GM12878 (cell line): ENCODE results near the gene PPM1D. TPM values are rescaled to one million over a fixed set of nuclear protein-coding genes. Genes with fewer than 3 reads are reported as not detected.

ENCODE experiments used
- ATAC-seq: fragments of 200-7000 bp; cut with Tn5 transposase; 3 replicates; pipeline ENCODE4 v1.9.1; 2020; ENCODE audit warnings: mild to moderate bottlenecking, moderate library complexity
- BruUV-seq: library from RNA; stranded (reverse); fragments of 400-500 nt; replicated peaks from 2 replicates; lab custom pipeline; 2021; lab: Mats Ljungman, UMichigan
- CTCF ChIA-PET: fragments of 300-600 bp; sonication (Branson Sonifier 250); formaldehyde crosslinking; extraction: SDS; loops from one replicate; lab custom pipeline; 2021; ENCODE audit warnings: inconsistent platforms; lab: Yijun Ruan, JAX
- POLR2A ChIA-PET: fragments of 350-600 bp; formaldehyde crosslinking; extraction: SDS; loops from one replicate; lab custom pipeline; 2021; ENCODE audit warnings: inconsistent platforms; lab: Charles Lee
- RAD21 ChIA-PET: fragments of 300-600 bp; sonication (Branson Sonifier 250); formaldehyde crosslinking; loops from one replicate; lab custom pipeline; 2023; ENCODE audit warnings: antibody characterized with exemption; ENCODE audit not compliant: unreplicated experiment; lab: Charles Lee
- SMC1A ChIA-PET: fragments of 300-600 bp; sonication (Branson Sonifier 250); formaldehyde crosslinking; loops from one replicate; lab custom pipeline; 2023; ENCODE audit not compliant: unreplicated experiment, uncharacterized antibody; lab: Charles Lee
- DNase-seq: peaks from one replicate; pipeline ENCODE4 v3.0.0-alpha.2; 2011; ENCODE audit warnings: low read depth, low spot score
- FAIRE-seq: peaks from 3 replicates; lab custom pipeline; 2011; peaks lifted over from hg19 to GRCh38; lab: Jason Lieb, UNC
- H2AFZ ChIP-seq: 2 replicates; pipeline ENCODE4 v1.6.0; 2011; ENCODE audit warnings: low read depth, low read length, control low read depth; ENCODE audit not compliant: control insufficient read depth
- H3K27ac ChIP-seq: 2 replicates; pipeline ENCODE4 v1.5.1; 2011; ENCODE audit warnings: control low read depth; ENCODE audit not compliant: control insufficient read depth, insufficient read depth
- H3K27me3 ChIP-seq, 2 experiments: replicated peaks in 1 of 2; 2 replicates each; pipeline versions ENCODE4 v1.6.0 to v1.6.1; 2011; ENCODE audit warnings: low read length in 1 of 2; ENCODE audit not compliant: control insufficient read depth in 2 of 2, insufficient read depth in 2 of 2
- H3K36me3 ChIP-seq, 2 experiments: 2 replicates each; pipeline ENCODE4 v1.5.1; 2011; ENCODE audit warnings: low read length in 1 of 2; ENCODE audit not compliant: control insufficient read depth in 2 of 2, insufficient read depth in 2 of 2
- H3K4me1 ChIP-seq: 2 replicates; pipeline ENCODE4 v1.6.1; 2011; ENCODE audit warnings: mild to moderate bottlenecking, low read length, moderate library complexity, mixed read lengths; ENCODE audit not compliant: control insufficient read depth, insufficient read depth
- H3K4me2 ChIP-seq: 2 replicates; pipeline ENCODE4 v1.6.0; 2011; ENCODE audit warnings: control low read depth; ENCODE audit not compliant: control insufficient read depth, insufficient read depth
- H3K4me3 ChIP-seq: fragments of 200-600 bp; sonication (generic); 2 replicates; pipeline ENCODE4 v1.5.1; 2016
- H3K79me2 ChIP-seq: 2 replicates; pipeline ENCODE4 v1.6.0; 2011; ENCODE audit warnings: low read length; ENCODE audit not compliant: control insufficient read depth, insufficient read depth
- H3K9ac ChIP-seq: 2 replicates; pipeline ENCODE4 v1.8.0; 2011; ENCODE audit warnings: low read length, control low read depth, mixed read lengths; ENCODE audit not compliant: control insufficient read depth, insufficient read depth
- H3K9me3 ChIP-seq: replicated peaks from 3 replicates; pipeline ENCODE4 v1.5.1; 2011; ENCODE audit warnings: mild to moderate bottlenecking, low read length; ENCODE audit not compliant: control insufficient read depth, insufficient read depth
- H4K20me1 ChIP-seq: 2 replicates; pipeline ENCODE4 v1.6.0; 2011; ENCODE audit not compliant: control insufficient read depth, insufficient read depth
- ASH2L ChIP-seq: fragments of 300-600, 200-600 bp; sonication (generic); IDR thresholded peaks from 2 replicates; pipeline ENCODE4 v1.6.1; 2017; ENCODE audit warnings: low read depth, mild to moderate bottlenecking, borderline replicate concordance
- ATF7 ChIP-seq: fragments of 450-650 bp; IDR thresholded peaks from 2 replicates; pipeline ENCODE4 v1.6.1; 2016; ENCODE audit warnings: low read depth, mild to moderate bottlenecking
- CBFB ChIP-seq: IDR thresholded peaks from 2 replicates; pipeline ENCODE4 v1.6.1; 2016; ENCODE audit warnings: antibody characterized with exemption, low read depth
- EED ChIP-seq: sonication (generic); IDR thresholded peaks from 2 replicates; pipeline ENCODE4 v1.6.1; 2016; ENCODE audit warnings: antibody characterized with exemption, low read depth
- FOS ChIP-seq: IDR thresholded peaks from 3 replicates; pipeline ENCODE4 v1.6.1; 2011; ENCODE audit warnings: borderline replicate concordance; ENCODE audit not compliant: insufficient read length; ENCODE audit errors: extremely low read depth
- HDGF ChIP-seq: fragments of 450-650 bp; IDR thresholded peaks from 2 replicates; pipeline ENCODE4 v1.6.1; 2016; ENCODE audit warnings: antibody characterized with exemption
- IRF4 ChIP-seq: IDR thresholded peaks from 2 replicates; pipeline ENCODE4 v1.6.1; 2011; ENCODE audit warnings: low read depth, low read length
- JUNB ChIP-seq: IDR thresholded peaks from 2 replicates; pipeline ENCODE4 v1.6.1; 2016; ENCODE audit warnings: antibody characterized with exemption, mild to moderate bottlenecking
- NBN ChIP-seq: fragments of 450-650 bp; IDR thresholded peaks from 2 replicates; pipeline ENCODE4 v1.6.1; 2016
- NFXL1 ChIP-seq: fragments of 450-650 bp; IDR thresholded peaks from 2 replicates; pipeline ENCODE4 v1.6.1; 2017; ENCODE audit warnings: antibody characterized with exemption, mild to moderate bottlenecking, borderline replicate concordance
- PAX8 ChIP-seq: fragments of 450-650 bp; IDR thresholded peaks from 2 replicates; pipeline ENCODE4 v1.6.1; 2017; ENCODE audit warnings: mild to moderate bottlenecking, moderate library complexity
- POLR2A ChIP-seq: IDR thresholded peaks from 2 replicates; pipeline ENCODE4 v1.6.1; 2011; ENCODE audit warnings: low read depth, mild to moderate bottlenecking, low read length
- RAD21 ChIP-seq: IDR thresholded peaks from 2 replicates; pipeline ENCODE4 v1.6.1; 2011; ENCODE audit warnings: mild to moderate bottlenecking, low read depth, low read length, moderate library complexity; ENCODE audit not compliant: insufficient read depth
- SIN3A ChIP-seq: IDR thresholded peaks from 2 replicates; pipeline ENCODE4 v1.6.1; 2012; ENCODE audit warnings: low read depth, low read length, improper control_type of control experiment
- STAT1 ChIP-seq: fragments of 450-650 bp; conservative IDR thresholded peaks from 2 replicates; pipeline ENCODE4 v1.6.1; 2014; ENCODE audit warnings: antibody characterized with exemption, mild to moderate bottlenecking
- WGBS: methylation state at CpG from one replicate; pipeline ENCODE4 v1.1.6; 2016; ENCODE audit warnings: low lambda C conversion rate; ENCODE audit not compliant: insufficient replicate concordance, insufficient coverage; ENCODE audit errors: missing lambda C conversion rate; 5-methylcytosine and 5-hydroxymethylcytosine counted together
- in situ Hi-C: fragments of 300-500 bp; cut with MboI; formaldehyde crosslinking; loops from 9 replicates; pipeline ENCODE4 v1.14.3; 2018; ENCODE audit warnings: mixed read lengths
- intact Hi-C: fragments of 100-400 bp; cut with micrococcal nuclease; formaldehyde crosslinking; loops from one replicate; pipeline ENCODE4 v1.14.2; 2022; ENCODE audit not compliant: unreplicated experiment
- polyA plus RNA-seq, 11 experiments: library from polyadenylated mRNA; depleted of rRNA in 4 of 11; unstranded in 6 of 11; stranded (reverse) in 5 of 11; fragments of >200 nt; fragmentation: Nextera tagmentation in 4 of 11; fragmentation: Illumina TruSeq in 1 of 11; extraction: Ambion mirVana in 4 of 11; extraction: Trizol in 1 of 11; gene quantifications; 1 replicate in 1 of 11; 2 replicates in 10 of 11; pipeline versions ENCODE4 v1.2.1 to v1.2.3, GENCODE V29; 2011 to 2016; ENCODE audit warnings: inconsistent platforms in 2 of 11, missing spikeins in 2 of 11, low read depth in 1 of 11
- total RNA-seq, 4 experiments: library from RNA; depleted of rRNA in 3 of 4; stranded (reverse); fragments of >200 nt in 3 of 4; fragmentation: Illumina TruSeq in 1 of 4; extraction: Trizol in 1 of 4; gene quantifications; 2 replicates each; pipeline versions ENCODE4 v1.2.1 to v1.2.3, GENCODE V29; 2013 to 2021

PPM1D gene
- total and polyA plus RNA-seq, 10 of the 15 experiments (the other 5 are each of a cell fraction or from before 2014, with no cell fraction given): 1.9 to 20.8 (median 10.7) TPM

DNA sequence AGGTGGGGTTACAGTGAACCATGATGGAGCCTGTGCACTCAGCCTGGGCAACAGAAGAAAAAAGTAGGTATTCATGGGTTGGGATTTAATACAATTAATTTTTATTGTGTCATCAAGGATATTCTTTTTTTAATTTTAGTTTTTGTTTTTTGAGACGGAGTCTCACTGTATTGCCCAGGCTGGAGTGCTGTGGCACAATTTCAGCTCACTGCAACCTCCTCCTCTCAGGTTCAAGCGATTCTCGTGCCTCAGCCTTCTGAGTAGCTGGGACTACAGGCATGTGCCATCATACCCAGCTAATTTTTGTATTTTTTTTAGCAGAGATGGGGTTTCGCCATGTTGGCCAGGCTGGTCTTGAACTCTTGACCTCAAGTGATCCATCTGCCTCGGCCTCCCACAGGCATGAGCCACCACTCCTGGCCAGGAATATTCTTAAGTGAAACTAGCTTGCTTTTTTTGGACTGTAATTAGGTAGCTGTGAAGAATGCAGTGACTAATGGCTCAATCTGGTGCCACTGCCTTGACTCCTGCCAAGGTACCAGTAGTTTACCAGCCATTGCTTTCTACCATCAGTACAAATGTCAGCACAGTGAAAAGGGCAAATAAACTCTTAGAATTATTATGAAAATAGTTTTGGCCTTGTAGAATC lies 4.8 kb downstream of the PPM1D start:
- ChIA-PET CTCF (interaction anchor here (0.6 to 5.9 kb wide), 5 partner anchors 10 to 290 kb away, joined by 3 to 47 read pairs (median 3); no protein-coding TSS in a partner anchor), RAD21 (interaction anchor here (1.0 to 1.6 kb wide), 3 partner anchors 33 to 207 kb away, joined by 3 to 4 read pairs (median 3); no protein-coding TSS in a partner anchor), POLR2A (no interaction called here), SMC1A (interaction anchor here (0.7 to 2.2 kb wide), 8 partner anchors 8 to 81 kb away, joined by 3 to 10 read pairs (median 3); no protein-coding TSS in a partner anchor)
- H3K27ac ChIP-seq: no peak overlapping the region
- TF ChIP-seq RAD21 (no peak), POLR2A (no peak), NBN (no peak), ATF7 (no peak), IRF4 (no peak), STAT1 (no peak), FOS (no peak), PAX8 (no peak), HDGF (no peak), EED (no peak), SIN3A (no peak), CBFB (no peak), JUNB (no peak), ASH2L (no peak), NFXL1 (no peak)
- DNase-seq (no peak), FAIRE-seq (no peak), ATAC-seq (no peak)
- H3K4me3 ChIP-seq: peak overlapping the region; percentile 46; the same call in 1 of the 2 replicates
- H4K20me1 ChIP-seq: no peaks in the 10 kb centered on the region
- no peaks in the 10 kb centered on the region for H3K27me3 ChIP-seq
- H2AFZ ChIP-seq: no peak overlapping the region
- H3K9ac ChIP-seq: no peak overlapping the region
- H3K4me2 ChIP-seq: peak overlapping the region; percentile 7
- no peaks in the 10 kb centered on the region for H3K4me1 ChIP-seq
- no peaks in the 10 kb centered on the region for H3K9me3 ChIP-seq
- H3K36me3 ChIP-seq: no peaks in the 10 kb centered on the region
- WGBS: 100% methylated on average over 5 of the region's 5 CpGs
- H3K79me2 ChIP-seq: peaks cover 90% of the 10 kb centered on the region
- intact Hi-C loops: no loop called here
- BruUV-seq: no TSS peak
- in situ Hi-C loops: no loop called here
